ENCODE data around the gene BCOR. TPM values are rescaled to one million over a fixed set of nuclear protein-coding genes. Genes with fewer than 3 reads are reported as not detected.

BCOR gene
- total RNA-seq, 4 donors from 2014 or later = 20.9 to 36.0 (median 32.5) TPM

GRCh38 chrX:40004921-40005291, 92.9 kb downstream of the BCOR start:
- no peak for TF ChIP-seq POLR2A (IDR thresholded peaks at IDR 0.05)
- peak overlapping the region; percentile 26 for H3K4me3 ChIP-seq
- H3K27me3 ChIP-seq = peaks cover 14% of the 10 kb centered on the region

GRCh38 chrX:40004246-40004535, 93.6 kb downstream of the BCOR start:
- no peaks in the 10 kb centered on the region for H3K36me3 ChIP-seq
- H3K9me3 ChIP-seq = no peaks in the 10 kb centered on the region
- no peak overlapping the region for H3K27ac ChIP-seq
- peaks cover 10% of the 10 kb centered on the region for H3K27me3 ChIP-seq
- 48% methylated on average over 3 of the region's 4 CpGs for WGBS
- no peak for TF ChIP-seq POLR2AphosphoS5 (IDR thresholded peaks at IDR 0.05)
- TF ChIP-seq EP300 (IDR thresholded peaks at IDR 0.05) = no peak
- no peak for TF ChIP-seq POLR2A (IDR thresholded peaks at IDR 0.05)
- no peak for TF ChIP-seq CTCF (IDR thresholded peaks at IDR 0.05)
- no peak overlapping the region for H3K4me3 ChIP-seq
- DNase-seq (ENCODE audit: low spot score in 2 of 2) = no peak
- peaks cover 30% of the 10 kb centered on the region for H3K4me1 ChIP-seq

More at GRCh38 chrX:40004921-40005291, 92.9 kb downstream of the BCOR start:
- Histone ChIP-seq H3K36me3 (no peaks in the 10 kb centered on the region), H3K4me1 (peaks cover 35% of the 10 kb centered on the region), H3K9me3 (no peaks in the 10 kb centered on the region), H3K27ac (no peak overlapping the region)
- DNase-seq (ENCODE audit: low spot score in 2 of 2) = no peak
- 31% methylated on average over 16 of the region's 16 CpGs for WGBS

- no peaks in the 10 kb centered on the region for H3K36me3 ChIP-seq
- H3K9me3 ChIP-seq = no peaks in the 10 kb centered on the region
- TF ChIP-seq POLR2A (IDR thresholded peaks at IDR 0.05) (no peak), POLR2AphosphoS5 (IDR thresholded peaks at IDR 0.05) (no peak), EP300 (IDR thresholded peaks at IDR 0.05) (no peak), CTCF (IDR thresholded peaks at IDR 0.05) (no peak)
- WGBS = 51% methylated on average over 8 of the region's 8 CpGs
- H3K27me3 ChIP-seq = peaks cover 10% of the 10 kb centered on the region
- peaks cover 24% of the 10 kb centered on the region for H3K4me1 ChIP-seq
- H3K4me3 ChIP-seq = no peak overlapping the region
- H3K27ac ChIP-seq = no peak overlapping the region
- no peak for DNase-seq (ENCODE audit: low spot score in 2 of 2)
Measured at GRCh38 chrX:40003428-40004245, 94.1 kb downstream of the BCOR start.

- H3K4me3 ChIP-seq = no peak overlapping the region
- H3K36me3 ChIP-seq = no peaks in the 10 kb centered on the region
- peaks cover 10% of the 10 kb centered on the region for H3K27me3 ChIP-seq
- H3K4me1 ChIP-seq = peaks cover 19% of the 10 kb centered on the region
- 88% methylated on average over 4 of the region's 4 CpGs for WGBS
- no peaks in the 10 kb centered on the region for H3K9me3 ChIP-seq
- no peak for DNase-seq (ENCODE audit: low spot score in 2 of 2)
- H3K27ac ChIP-seq = no peak overlapping the region
- TF ChIP-seq POLR2AphosphoS5 (IDR thresholded peaks at IDR 0.05) = no peak
- no peak for TF ChIP-seq POLR2A (IDR thresholded peaks at IDR 0.05)
- TF ChIP-seq CTCF (IDR thresholded peaks at IDR 0.05) = no peak
- no peak for TF ChIP-seq EP300 (IDR thresholded peaks at IDR 0.05)
Measured at GRCh38 chrX:40003071-40003427, 94.7 kb downstream of the BCOR start.

Measured in suprapubic skin (tissue), 4 donors.